HG02970 (cell line): ENCODE measurements around the gene FHAD1.
"Not testable (repeated sequence)": the region's sequence is repeated elsewhere in the genome, so short reads cannot be mapped to it uniquely, and the experiment has no call there.

ENCODE experiments used
- ATAC-seq: cut with Tn5 transposase; IDR thresholded peaks from one replicate; pipeline ENCODE4 v1.9.1; 2021; ENCODE audit warnings: mild to moderate bottlenecking, moderate library complexity, moderate number of reproducible peaks; ENCODE audit not compliant: unreplicated experiment, low FRiP score

The FHAD1 gene

GRCh38 chr1:15273274-15273673 lies 26.3 kb downstream of the FHAD1 start:
- ATAC-seq: no peak

- ATAC-seq: no peak
These were observed 29.1 kb downstream of the FHAD1 start for GRCh38 chr1:15275921-15276683.

- ATAC-seq: no peak
These were observed 29.8 kb downstream of the FHAD1 start for GRCh38 chr1:15276691-15277446.

DNA sequence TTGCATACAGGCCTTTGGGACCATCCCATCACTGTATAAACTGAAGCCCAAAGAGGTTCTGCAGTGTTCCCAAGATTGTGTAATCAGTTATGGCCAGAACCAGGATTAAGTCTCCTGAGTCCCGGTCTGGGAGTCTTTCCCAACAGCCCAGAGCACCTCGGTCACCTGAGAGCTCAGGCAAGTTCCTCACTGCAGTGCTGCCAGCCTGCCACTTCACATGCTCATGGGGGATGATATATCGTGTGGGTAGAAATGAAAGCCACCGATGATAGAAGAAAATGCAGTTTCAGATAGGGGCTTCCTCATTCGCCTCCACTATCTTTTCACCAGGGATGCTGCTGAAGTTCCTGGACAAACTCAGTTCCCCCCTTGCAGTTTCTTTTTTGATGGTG lies 30.4 kb downstream of the FHAD1 start:
- no peak for ATAC-seq

GRCh38 chr1:15277933-15278332 lies 30.9 kb downstream of the FHAD1 start:
- no peak for ATAC-seq

GRCh38 chr1:15279576-15280230 lies 32.7 kb downstream of the FHAD1 start:
- no peak for ATAC-seq

GRCh38 chr1:15280416-15280815 lies 33.4 kb downstream of the FHAD1 start:
- no peak for ATAC-seq

DNA sequence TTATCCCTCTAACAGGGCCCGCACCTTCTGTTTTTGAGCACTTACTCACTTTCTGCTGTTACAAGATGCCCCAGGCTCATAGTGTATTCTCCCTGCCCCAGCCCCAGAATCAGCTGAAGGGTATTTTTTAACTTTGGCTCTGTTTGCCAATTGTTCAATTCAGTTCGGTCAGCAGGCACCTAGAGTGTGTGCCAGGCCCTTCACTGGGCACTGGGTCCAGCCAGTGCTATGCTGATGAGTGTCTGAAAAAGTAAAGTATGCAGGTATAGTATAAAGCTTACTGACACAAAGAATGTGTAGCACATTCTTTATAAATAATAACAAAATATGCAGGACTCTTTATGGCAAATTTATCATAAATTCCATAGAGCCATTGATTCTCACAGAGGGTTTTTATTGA lies 35.0 kb downstream of the FHAD1 start:
- no peak for ATAC-seq

DNA sequence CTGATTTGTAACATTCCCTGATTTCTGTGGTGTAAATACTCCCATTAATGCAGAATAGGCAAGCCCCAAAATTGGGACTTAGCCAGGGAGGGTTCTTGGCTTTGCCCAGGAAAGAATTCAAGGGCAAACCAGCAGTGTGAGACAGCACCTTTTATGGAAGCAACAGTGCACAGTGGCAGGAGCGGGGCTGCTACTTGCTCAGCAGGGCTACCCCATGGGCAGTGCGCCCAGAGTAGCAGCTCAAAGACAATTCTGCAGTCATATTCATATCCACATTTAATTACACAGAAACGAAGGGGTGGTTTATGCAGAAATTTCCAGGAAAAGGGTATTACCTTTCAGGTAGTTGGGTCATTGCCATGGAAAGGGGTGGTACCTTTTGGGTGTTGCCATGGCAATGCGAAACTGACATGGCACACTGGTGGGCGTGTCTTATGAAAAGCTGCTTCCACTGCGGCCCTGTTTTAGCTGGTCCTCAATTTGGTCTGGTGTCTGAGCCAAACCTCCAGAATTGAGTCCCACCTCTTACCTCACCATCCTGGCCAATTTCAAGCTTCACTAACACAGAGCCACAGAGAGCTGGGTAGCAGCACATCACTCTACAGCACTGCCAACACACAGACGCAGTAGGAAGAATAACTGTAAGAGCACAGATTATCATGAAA lies 35.9 kb downstream of the FHAD1 start:
- ATAC-seq: no peak

GRCh38 chr1:15283526-15283925 lies 36.5 kb downstream of the FHAD1 start:
- no peak for ATAC-seq

DNA sequence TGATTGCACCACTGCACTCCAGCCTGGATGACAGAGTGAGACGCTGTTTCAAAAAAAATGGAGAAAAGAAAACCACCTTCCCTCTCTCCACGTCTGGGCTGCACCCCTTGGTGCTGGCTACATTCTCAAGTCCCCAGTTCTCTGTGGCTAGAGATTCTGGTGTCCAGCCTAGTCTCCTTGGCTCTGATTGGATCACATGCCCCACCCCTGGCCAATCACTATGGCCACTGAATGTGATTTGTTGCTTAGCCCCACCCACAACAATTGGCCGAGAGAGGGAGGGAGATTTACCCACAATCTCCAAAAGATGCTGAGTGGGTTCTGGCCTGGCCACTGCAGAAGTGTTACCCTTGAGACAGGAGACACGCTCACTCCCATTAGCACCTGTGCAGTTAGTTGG lies 39.4 kb downstream of the FHAD1 start:
- ATAC-seq: no peak

- ATAC-seq: no peak
These were observed 40.3 kb downstream of the FHAD1 start for GRCh38 chr1:15287035-15287979.

GRCh38 chr1:15288173-15288926 lies 41.3 kb downstream of the FHAD1 start:
- no peak for ATAC-seq

DNA sequence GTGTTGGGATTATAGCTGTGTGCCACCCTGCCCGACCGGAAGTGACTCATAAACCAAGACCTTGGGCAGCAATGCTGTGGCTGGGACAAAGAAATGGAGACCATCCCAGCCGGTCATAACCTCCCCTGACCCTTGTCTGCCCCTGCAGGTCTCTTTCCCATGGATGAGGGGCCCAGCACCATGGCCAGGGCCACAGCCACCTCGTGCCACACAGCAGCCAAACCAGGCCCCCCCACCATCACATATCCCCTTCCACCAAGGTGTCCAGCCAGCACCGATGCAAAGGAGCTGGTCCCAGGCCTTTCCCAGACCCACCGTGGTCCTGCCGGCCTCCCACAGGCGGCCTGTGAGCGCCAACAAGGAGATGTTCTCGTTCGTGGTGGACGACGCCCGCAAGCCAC lies 42.2 kb downstream of the FHAD1 start:
- ATAC-seq: no peak

GRCh38 chr1:15290382-15290781 lies 43.4 kb downstream of the FHAD1 start:
- ATAC-seq: no peak

DNA sequence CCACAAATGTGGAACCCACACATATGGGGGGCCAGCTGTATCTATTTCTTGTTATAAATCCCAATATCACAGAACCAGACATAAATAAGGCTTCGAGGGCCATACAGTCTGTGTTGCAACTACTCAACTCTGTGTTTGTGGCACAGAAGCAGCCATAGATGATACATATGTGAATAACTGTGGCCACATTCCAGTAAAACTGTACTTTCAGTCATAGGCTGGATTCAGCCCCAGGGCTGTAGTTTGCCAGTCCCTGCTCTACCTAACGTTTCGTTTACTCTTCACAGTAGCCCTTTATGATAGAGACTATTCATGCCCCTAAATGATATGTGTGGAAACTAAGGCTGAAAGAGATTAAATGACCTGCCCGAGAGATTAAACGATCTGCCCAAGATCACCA lies 48.7 kb downstream of the FHAD1 start:
- no peak for ATAC-seq

DNA sequence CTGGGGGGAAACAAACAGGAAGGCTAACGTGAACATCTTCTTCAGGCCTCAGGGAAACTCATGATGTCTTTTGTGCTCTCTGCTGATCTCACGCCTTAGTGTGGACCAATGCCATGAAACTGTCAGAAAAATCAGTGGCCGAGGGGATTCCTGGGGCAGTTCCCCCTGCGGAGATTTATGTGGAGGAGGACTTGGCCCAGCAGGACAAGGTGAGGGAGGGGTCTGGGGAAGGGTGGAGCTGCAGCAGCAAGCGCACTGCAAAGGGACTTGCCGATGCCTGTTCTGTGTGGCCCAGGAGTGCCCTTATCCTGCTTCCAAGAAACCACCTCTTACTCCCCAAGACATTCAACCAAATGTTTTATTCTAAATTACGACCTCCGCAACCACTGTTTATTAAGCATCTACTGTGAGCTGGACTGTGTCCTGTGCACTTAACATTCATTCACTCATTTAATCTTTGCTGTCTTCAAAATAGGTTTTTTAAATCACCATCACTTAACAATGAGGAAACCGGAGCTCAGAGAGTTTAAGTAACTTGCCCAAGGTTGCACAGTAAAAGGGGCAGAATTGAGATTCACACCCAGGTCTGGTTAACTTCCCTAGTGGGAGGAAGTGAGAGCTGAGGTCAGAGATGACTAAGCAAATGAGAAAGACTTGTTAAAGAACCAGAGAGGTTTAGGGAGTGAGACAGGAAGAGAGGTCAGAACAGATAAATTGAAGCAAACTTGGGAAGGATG lies 49.7 kb downstream of the FHAD1 start:
- no peak for ATAC-seq

DNA sequence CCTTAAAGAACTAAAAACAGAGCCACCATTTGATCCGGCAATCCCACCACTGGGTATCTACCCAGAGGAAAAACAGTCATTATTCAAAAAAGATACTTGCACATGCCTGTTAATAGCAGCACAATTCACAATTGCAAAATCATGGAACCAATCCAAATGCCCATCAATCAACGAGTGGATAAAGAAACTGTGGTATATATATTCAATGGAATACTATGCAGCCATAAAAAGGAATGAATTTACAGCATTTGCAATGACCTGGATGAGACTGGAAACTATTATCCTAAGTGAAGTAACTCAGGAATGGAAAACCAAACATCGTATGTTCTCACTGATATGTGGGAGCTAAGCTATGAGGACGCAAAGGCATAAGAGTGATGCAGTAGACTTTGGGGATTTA lies 51.0 kb downstream of the FHAD1 start:
- not testable (repeated sequence) for ATAC-seq

DNA sequence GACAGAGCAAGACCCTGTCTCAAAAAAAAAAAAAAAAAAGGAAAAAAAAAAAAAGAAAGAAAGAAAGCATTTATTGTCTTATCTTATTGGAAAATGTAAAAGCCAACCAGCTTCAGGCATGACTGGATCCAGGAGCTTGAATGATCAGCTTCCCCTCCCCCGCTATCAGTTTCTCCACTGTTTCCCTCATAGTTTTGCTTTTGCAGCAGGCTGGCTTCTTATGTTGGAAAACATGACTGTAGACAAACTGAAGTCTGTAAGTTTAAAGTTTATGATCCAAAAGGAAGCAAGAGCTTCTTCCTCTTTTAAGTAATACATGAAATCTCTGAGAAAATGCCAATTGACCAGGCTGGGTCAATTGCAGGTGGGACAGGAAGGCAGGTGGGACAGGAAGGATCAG lies 52.2 kb downstream of the FHAD1 start:
- no peak for ATAC-seq
